Prostate gland (tissue), 2 donors: ENCODE results near the gene PRX.

Source experiments
- POLR2A ChIP-seq: fragments of 450-650 bp; IDR thresholded peaks from one replicate; pipeline ENCODE4 v1.6.1; 2016; ENCODE audit warnings: antibody characterized with exemption, mild to moderate bottlenecking
- POLR2AphosphoS5 ChIP-seq: sonication (generic); formaldehyde crosslinking; IDR thresholded peaks from one replicate; pipeline ENCODE4 v1.6.1; 2017; ENCODE audit warnings: antibody characterized with exemption
- TF ChIP-seq, protein P1 (sequence below), 4 experiments: fragments of 200-600 bp in 2 of 4; fragments of 450-650 bp in 2 of 4; sonication (generic) in 2 of 4; IDR thresholded peaks; 1 replicate in 3 of 4; 2 replicates in 1 of 4; pipeline ENCODE4 v1.5.1; 2016 to 2019; ENCODE audit warnings: antibody characterized with exemption in 4 of 4, mild to moderate bottlenecking in 2 of 4, moderate library complexity in 2 of 4

DNA sequence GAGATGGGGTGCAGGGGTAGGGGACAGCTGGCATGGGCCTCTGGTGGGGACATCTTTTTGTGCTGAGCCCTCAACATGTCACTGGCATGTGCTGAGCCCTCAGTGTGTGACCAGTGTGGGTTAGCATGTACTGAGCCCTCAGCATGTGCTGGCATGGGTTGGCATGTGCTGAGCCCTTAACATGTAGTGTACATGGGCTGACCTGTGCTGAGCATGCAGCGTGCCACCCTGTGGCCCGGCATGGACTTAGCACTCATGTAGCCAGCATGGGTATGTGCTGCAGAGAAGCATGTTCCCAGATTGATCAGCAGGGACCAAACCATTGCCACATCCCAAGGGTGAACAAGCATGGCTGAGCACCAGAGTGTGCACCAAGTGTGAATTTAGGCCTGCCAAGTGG, 34.7 kb downstream of the PRX start:
- TF ChIP-seq POLR2A (no peak), POLR2AphosphoS5 (no peak)
- TF ChIP-seq, protein P1, sequence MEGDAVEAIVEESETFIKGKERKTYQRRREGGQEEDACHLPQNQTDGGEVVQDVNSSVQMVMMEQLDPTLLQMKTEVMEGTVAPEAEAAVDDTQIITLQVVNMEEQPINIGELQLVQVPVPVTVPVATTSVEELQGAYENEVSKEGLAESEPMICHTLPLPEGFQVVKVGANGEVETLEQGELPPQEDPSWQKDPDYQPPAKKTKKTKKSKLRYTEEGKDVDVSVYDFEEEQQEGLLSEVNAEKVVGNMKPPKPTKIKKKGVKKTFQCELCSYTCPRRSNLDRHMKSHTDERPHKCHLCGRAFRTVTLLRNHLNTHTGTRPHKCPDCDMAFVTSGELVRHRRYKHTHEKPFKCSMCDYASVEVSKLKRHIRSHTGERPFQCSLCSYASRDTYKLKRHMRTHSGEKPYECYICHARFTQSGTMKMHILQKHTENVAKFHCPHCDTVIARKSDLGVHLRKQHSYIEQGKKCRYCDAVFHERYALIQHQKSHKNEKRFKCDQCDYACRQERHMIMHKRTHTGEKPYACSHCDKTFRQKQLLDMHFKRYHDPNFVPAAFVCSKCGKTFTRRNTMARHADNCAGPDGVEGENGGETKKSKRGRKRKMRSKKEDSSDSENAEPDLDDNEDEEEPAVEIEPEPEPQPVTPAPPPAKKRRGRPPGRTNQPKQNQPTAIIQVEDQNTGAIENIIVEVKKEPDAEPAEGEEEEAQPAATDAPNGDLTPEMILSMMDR (IDR thresholded peaks at IDR 0.05), result no peak
